BJ (cell line): ENCODE measurements around the gene COX7B2. TPM values are rescaled to one million over a fixed set of nuclear protein-coding genes. Genes with fewer than 3 reads are reported as not detected.

Source experiments
- CTCF ChIA-PET: fragments of 350-600 bp; formaldehyde crosslinking; extraction: SDS; loops from one replicate; lab custom pipeline; 2021; ENCODE audit warnings: antibody characterized with exemption, inconsistent platforms; lab: Yijun Ruan, JAX
- POLR2A ChIA-PET: fragments of 300-600 bp; sonication (Branson Sonifier 250); formaldehyde crosslinking; extraction: SDS; loops from one replicate; lab custom pipeline; 2021; ENCODE audit warnings: antibody characterized with exemption; lab: Charles Lee
- DNase-seq: peaks from one replicate; pipeline ENCODE4 v3.0.0-alpha.2; 2011; ENCODE audit warnings: low read depth
- H3K27me3 ChIP-seq: 2 replicates; pipeline ENCODE4 v1.6.0; 2011; ENCODE audit warnings: low read length; ENCODE audit not compliant: control insufficient read depth, insufficient read depth
- H3K36me3 ChIP-seq: 2 replicates; pipeline ENCODE4 v1.5.1; 2011; ENCODE audit warnings: low read length; ENCODE audit not compliant: control insufficient read depth, insufficient read depth
- H3K4me3 ChIP-seq: 2 replicates; pipeline ENCODE4 v1.5.1; 2011; ENCODE audit warnings: low read depth, mild to moderate bottlenecking, control low read depth, low read length
- CTCF ChIP-seq: IDR thresholded peaks from 2 replicates; pipeline ENCODE4 v1.5.1; 2011; ENCODE audit warnings: low read depth, mild to moderate bottlenecking, control low read depth, inconsistent platforms, low read length, moderate library complexity; ENCODE audit not compliant: insufficient read depth
- polyA plus RNA-seq: library from polyadenylated mRNA; depleted of rRNA; stranded (reverse); fragments of >200 nt; gene quantifications from 2 replicates; pipeline ENCODE4 v1.2.3, GENCODE V29; 2011

COX7B2 gene
- polyA plus RNA-seq, 1 experiment = not detected

GRCh38 chr4:46817806-46818205 is 91.2 kb downstream of the COX7B2 start:
- H3K4me3 ChIP-seq = no peak overlapping the region
- ChIA-PET CTCF (no interaction called here), POLR2A (no interaction called here)
- H3K27me3 ChIP-seq = no peaks in the 10 kb centered on the region
- no peak for TF ChIP-seq CTCF
- DNase-seq = no peak
- H3K36me3 ChIP-seq = no peaks in the 10 kb centered on the region

GRCh38 chr4:46804781-46805413 is 104.1 kb downstream of the COX7B2 start:
- ChIA-PET CTCF (no interaction called here), POLR2A (no interaction called here)
- H3K27me3 ChIP-seq = no peaks in the 10 kb centered on the region
- no peaks in the 10 kb centered on the region for H3K36me3 ChIP-seq
- no peak for DNase-seq
- no peak for TF ChIP-seq CTCF
- H3K4me3 ChIP-seq = no peak overlapping the region

- ChIA-PET POLR2A (no interaction called here), CTCF (no interaction called here)
Observed at GRCh38 chr4:46793036-46793435, 116.0 kb downstream of the COX7B2 start.

GRCh38 chr4:46781434-46782092 is 127.5 kb downstream of the COX7B2 start:
- TF ChIP-seq CTCF = no peak
- ChIA-PET POLR2A (no interaction called here), CTCF (no interaction called here)
- H3K4me3 ChIP-seq = no peak overlapping the region
- H3K36me3 ChIP-seq = no peaks in the 10 kb centered on the region
- no peak for DNase-seq
- H3K27me3 ChIP-seq = no peaks in the 10 kb centered on the region

More at GRCh38 chr4:46793036-46793435, 116.0 kb downstream of the COX7B2 start:
- Histone ChIP-seq H3K4me3 (no peak overlapping the region), H3K27me3 (no peaks in the 10 kb centered on the region), H3K36me3 (no peaks in the 10 kb centered on the region)
- TF ChIP-seq CTCF = no peak
- DNase-seq = no peak

GRCh38 chr4:46765465-46765864 is 143.6 kb downstream of the COX7B2 start:
- ChIA-PET CTCF (no interaction called here), POLR2A (no interaction called here)

More at GRCh38 chr4:46765465-46765864, 143.6 kb downstream of the COX7B2 start:
- Histone ChIP-seq H3K27me3 (no peaks in the 10 kb centered on the region), H3K4me3 (no peak overlapping the region), H3K36me3 (no peaks in the 10 kb centered on the region)
- TF ChIP-seq CTCF = no peak
- no peak for DNase-seq
